ENCODE measurements around the gene TMED1. TPM values are rescaled to one million over a fixed set of nuclear protein-coding genes. Genes with fewer than 3 reads are reported as not detected.

TMED1 gene
- total RNA-seq, 1 experiment from 2014 or later: 21.3 TPM

DNA sequence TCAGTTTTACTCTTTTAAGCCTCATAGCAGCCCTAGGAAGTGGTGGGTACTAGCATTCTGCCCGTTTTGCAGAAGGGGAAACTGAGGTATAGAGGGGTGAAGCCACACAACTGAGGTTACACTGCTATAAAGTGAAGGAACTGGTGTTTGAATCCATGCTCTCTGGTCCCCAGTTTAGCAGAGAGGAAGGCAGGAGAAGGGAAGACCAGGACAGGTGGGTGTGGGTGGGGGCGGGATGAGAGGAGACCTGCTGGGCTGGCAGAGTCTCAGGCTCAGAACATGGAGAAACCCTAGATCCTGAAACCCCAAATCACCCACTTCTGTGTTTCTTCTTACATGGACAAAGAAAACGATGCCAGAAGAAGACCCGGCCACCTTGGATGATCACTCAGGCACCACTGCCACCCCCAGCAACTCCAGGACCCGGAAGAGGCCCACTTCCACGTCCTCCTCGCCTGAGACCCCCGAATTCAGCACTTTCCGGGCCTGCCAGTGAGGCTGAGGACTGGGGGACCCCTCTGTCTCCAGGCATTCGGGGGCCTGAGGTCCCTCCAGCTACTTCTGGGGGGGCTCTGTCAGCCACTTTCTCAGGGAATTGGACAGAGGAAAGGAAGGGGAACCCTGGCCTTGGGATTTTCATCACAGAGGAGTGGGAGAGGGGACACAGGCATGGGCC, 33.0 kb upstream of the TMED1 start:
- Histone ChIP-seq H3K79me2 (ENCODE audit: low read depth) (peaks cover 22% of the 10 kb centered on the region), H3F3A (ENCODE audit: insufficient read depth, low read depth) (peaks cover 19% of the 10 kb centered on the region), H4K20me1 (ENCODE audit: insufficient read depth) (no peaks in the 10 kb centered on the region), H3K36me3 (ENCODE audit: low read depth) (no peaks in the 10 kb centered on the region), H3K4me1 (replicated peaks; ENCODE audit: insufficient read depth) (peaks cover 14% of the 10 kb centered on the region), H3K4me3 (no peak overlapping the region), H3K27me3 (ENCODE audit: insufficient read depth, low read depth) (no peaks in the 10 kb centered on the region), H3K27ac (no peak overlapping the region), H2AFZ (no peak overlapping the region), H3K4me2 (no peak overlapping the region), H3K9me3 (ENCODE audit: insufficient read depth, low read depth) (no peaks in the 10 kb centered on the region), H3K9me2 (ENCODE audit: insufficient read depth) (no peaks in the 10 kb centered on the region)
- CTCF ChIA-PET: interaction anchor here (0.6 to 0.9 kb wide), 2 partner anchors 33 to 279 kb away, joined by 3 to 4 read pairs; partner anchors contain the start of gene TMED1
- POLR2A ChIA-PET (ENCODE audit: unreplicated experiment): interaction anchor here (0.6 kb wide), 1 partner anchor 30 kb away, joined by 27 read pairs; no protein-coding TSS in a partner anchor
- TF ChIP-seq, protein P1, sequence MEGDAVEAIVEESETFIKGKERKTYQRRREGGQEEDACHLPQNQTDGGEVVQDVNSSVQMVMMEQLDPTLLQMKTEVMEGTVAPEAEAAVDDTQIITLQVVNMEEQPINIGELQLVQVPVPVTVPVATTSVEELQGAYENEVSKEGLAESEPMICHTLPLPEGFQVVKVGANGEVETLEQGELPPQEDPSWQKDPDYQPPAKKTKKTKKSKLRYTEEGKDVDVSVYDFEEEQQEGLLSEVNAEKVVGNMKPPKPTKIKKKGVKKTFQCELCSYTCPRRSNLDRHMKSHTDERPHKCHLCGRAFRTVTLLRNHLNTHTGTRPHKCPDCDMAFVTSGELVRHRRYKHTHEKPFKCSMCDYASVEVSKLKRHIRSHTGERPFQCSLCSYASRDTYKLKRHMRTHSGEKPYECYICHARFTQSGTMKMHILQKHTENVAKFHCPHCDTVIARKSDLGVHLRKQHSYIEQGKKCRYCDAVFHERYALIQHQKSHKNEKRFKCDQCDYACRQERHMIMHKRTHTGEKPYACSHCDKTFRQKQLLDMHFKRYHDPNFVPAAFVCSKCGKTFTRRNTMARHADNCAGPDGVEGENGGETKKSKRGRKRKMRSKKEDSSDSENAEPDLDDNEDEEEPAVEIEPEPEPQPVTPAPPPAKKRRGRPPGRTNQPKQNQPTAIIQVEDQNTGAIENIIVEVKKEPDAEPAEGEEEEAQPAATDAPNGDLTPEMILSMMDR (conservative IDR thresholded peaks at IDR 0.05): no peak
- TF ChIP-seq EZH2 (IDR thresholded peaks at IDR 0.05; ENCODE audit: low read depth): no peak
- no TSS peak for BruUV-seq (replicated peaks)
- DNase-seq: no peak
- intact Hi-C loops (cut with micrococcal nuclease; ENCODE audit: unreplicated experiment): no loop called here

GRCh38 chr19:10866495-10866894, 30.5 kb upstream of the TMED1 start:
- H3K36me3 ChIP-seq (ENCODE audit: low read depth): no peaks in the 10 kb centered on the region
- no peak overlapping the region for H2AFZ ChIP-seq
- no peaks in the 10 kb centered on the region for H3K27me3 ChIP-seq (ENCODE audit: insufficient read depth, low read depth)
- CTCF ChIA-PET: interaction anchor here (0.6 to 0.7 kb wide), 2 partner anchors 31 to 168 kb away, joined by 4 to 5 read pairs; partner anchors contain the start of gene TMED1
- H3K27ac ChIP-seq: no peak overlapping the region
- DNase-seq: no peak
- peaks cover 25% of the 10 kb centered on the region for H3F3A ChIP-seq (ENCODE audit: insufficient read depth, low read depth)
- H4K20me1 ChIP-seq (ENCODE audit: insufficient read depth): no peaks in the 10 kb centered on the region
- peaks cover 10% of the 10 kb centered on the region for H3K4me1 ChIP-seq (replicated peaks; ENCODE audit: insufficient read depth)
- H3K79me2 ChIP-seq (ENCODE audit: low read depth): no peaks in the 10 kb centered on the region
- no peak overlapping the region for H3K4me3 ChIP-seq
- intact Hi-C loops (cut with micrococcal nuclease; ENCODE audit: unreplicated experiment): no loop called here
- POLR2A ChIA-PET (ENCODE audit: unreplicated experiment): no interaction called here
- BruUV-seq (replicated peaks): no TSS peak
- H3K9me3 ChIP-seq (ENCODE audit: insufficient read depth, low read depth): no peaks in the 10 kb centered on the region
- no peak for TF ChIP-seq EZH2 (IDR thresholded peaks at IDR 0.05; ENCODE audit: low read depth)
- TF ChIP-seq, protein P1 (conservative IDR thresholded peaks at IDR 0.05): no peak
- H3K4me2 ChIP-seq: no peak overlapping the region
- no peaks in the 10 kb centered on the region for H3K9me2 ChIP-seq (ENCODE audit: insufficient read depth)

DNA sequence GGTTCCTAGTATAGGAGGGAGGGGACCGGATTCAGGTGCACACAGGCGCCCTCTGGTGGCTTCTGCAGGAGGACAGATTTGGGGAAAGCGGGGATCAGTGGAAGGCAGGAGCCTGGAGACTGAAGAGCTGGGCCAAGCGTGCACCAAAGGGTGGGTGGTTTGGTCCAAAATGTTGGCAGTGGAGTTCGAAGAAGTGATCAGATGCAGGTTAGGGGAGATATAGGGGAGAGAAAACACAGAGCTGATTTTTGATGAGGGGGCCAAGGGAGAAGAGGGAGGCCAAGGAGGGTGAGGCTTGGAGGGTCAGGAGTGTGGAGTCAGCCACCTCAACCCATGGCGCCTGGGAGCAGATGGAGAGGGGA, 28.5 kb upstream of the TMED1 start:
- no peaks in the 10 kb centered on the region for H3K79me2 ChIP-seq (ENCODE audit: low read depth)
- intact Hi-C loops (cut with micrococcal nuclease; ENCODE audit: unreplicated experiment): loop anchor here (1.0 kb wide), 1 partner anchor 147 kb away; no protein-coding TSS in a partner anchor
- H2AFZ ChIP-seq: no peak overlapping the region; the same call in 1 of the 2 replicates
- no peaks in the 10 kb centered on the region for H3K36me3 ChIP-seq (ENCODE audit: low read depth)
- ChIA-PET POLR2A (ENCODE audit: unreplicated experiment) (interaction anchor here (0.6 to 0.8 kb wide), 5 partner anchors 13 to 163 kb away, joined by 3 to 8 read pairs (median 5); partner anchors contain the start of gene QTRT1), CTCF (interaction anchor here (0.5 to 1.4 kb wide), 11 partner anchors 11 to 1858 kb away, joined by 3 to 24 read pairs (median 4); partner anchors contain the start of genes DNM2 and TMED1)
- peak; percentile 42 to 78 for DNase-seq
- H3F3A ChIP-seq (ENCODE audit: insufficient read depth, low read depth): peaks cover 25% of the 10 kb centered on the region
- no peaks in the 10 kb centered on the region for H4K20me1 ChIP-seq (ENCODE audit: insufficient read depth)
- no peaks in the 10 kb centered on the region for H3K27me3 ChIP-seq (ENCODE audit: insufficient read depth, low read depth)
- H3K9me3 ChIP-seq (ENCODE audit: insufficient read depth, low read depth): no peaks in the 10 kb centered on the region
- BruUV-seq (replicated peaks): no TSS peak
- no peak overlapping the region for H3K4me3 ChIP-seq
- H3K27ac ChIP-seq: no peak overlapping the region
- TF ChIP-seq, protein P1 (conservative IDR thresholded peaks at IDR 0.05): peak; percentile 95
- no peak for TF ChIP-seq EZH2 (IDR thresholded peaks at IDR 0.05; ENCODE audit: low read depth)
- peaks cover 10% of the 10 kb centered on the region for H3K4me1 ChIP-seq (replicated peaks; ENCODE audit: insufficient read depth)
- H3K9me2 ChIP-seq (ENCODE audit: insufficient read depth): no peaks in the 10 kb centered on the region
- H3K4me2 ChIP-seq: peak overlapping the region; percentile 30; the same call in 1 of the 2 replicates
